GM19099 (cell line): ENCODE measurements around the gene PTGER4.

Experiments used
- POLR2A ChIP-seq: IDR thresholded peaks from 3 replicates; pipeline ENCODE4 v1.6.1; 2011; ENCODE audit warnings: low read depth; ENCODE audit not compliant: insufficient read length; ENCODE audit errors: extremely low read depth

The PTGER4 gene

GRCh38 chr5:40665635-40666298 is 13.9 kb upstream of the PTGER4 start:
- TF ChIP-seq POLR2A = no peak

- TF ChIP-seq POLR2A = no peak
These were observed 13.1 kb upstream of the PTGER4 start for GRCh38 chr5:40666657-40667056.

GRCh38 chr5:40667161-40667663 is 12.5 kb upstream of the PTGER4 start:
- no peak for TF ChIP-seq POLR2A

GRCh38 chr5:40669606-40670390 is 9.9 kb upstream of the PTGER4 start:
- TF ChIP-seq POLR2A = no peak

- no peak for TF ChIP-seq POLR2A
These were observed 7.3 kb upstream of the PTGER4 start for GRCh38 chr5:40672425-40672824.

- no peak for TF ChIP-seq POLR2A
These were observed 5.0 kb upstream of the PTGER4 start for GRCh38 chr5:40674661-40675235.

- no peak for TF ChIP-seq POLR2A
These were observed 4.2 kb upstream of the PTGER4 start for GRCh38 chr5:40675396-40676133.

GRCh38 chr5:40676613-40677343 is 2.9 kb upstream of the PTGER4 start:
- TF ChIP-seq POLR2A = no peak

- TF ChIP-seq POLR2A = no peak
These were observed 2.3 kb upstream of the PTGER4 start for GRCh38 chr5:40677456-40677855.

- no peak for TF ChIP-seq POLR2A
These were observed 1.7 kb upstream of the PTGER4 start for GRCh38 chr5:40678026-40678425.

- TF ChIP-seq POLR2A = no peak
These were observed 1.1 kb upstream of the PTGER4 start for GRCh38 chr5:40678460-40679147.

- no peak for TF ChIP-seq POLR2A
These were observed 385 bp upstream of the PTGER4 start for GRCh38 chr5:40679148-40679912.

GRCh38 chr5:40680741-40681362 is 1.1 kb downstream of the PTGER4 start:
- TF ChIP-seq POLR2A = no peak
